Measurements from ENCODE around the gene ARFGAP1.
"Not testable (repeated sequence)": the region's sequence is repeated elsewhere in the genome, so short reads cannot be mapped to it uniquely, and the experiment has no call there.

The ARFGAP1 gene

GRCh38 chr20:63292904-63293303 is 20.3 kb downstream of the ARFGAP1 start, which contains the start of gene COL20A1:
Gene COL20A1 (plus strand): TSS chr20:63293186. CDS start chr20:63295108, 1,922 bp downstream.
- no peak for DNase-seq (ENCODE audit: low spot score)

- no peak for DNase-seq (ENCODE audit: low spot score)
These were observed 20.8 kb downstream of the ARFGAP1 start for GRCh38 chr20:63293456-63293855.

- DNase-seq (ENCODE audit: low spot score): no peak
These were observed 21.4 kb downstream of the ARFGAP1 start for GRCh38 chr20:63293871-63294535.

GRCh38 chr20:63294536-63294900 is 21.9 kb downstream of the ARFGAP1 start:
- DNase-seq (ENCODE audit: low spot score): no peak

- DNase-seq (ENCODE audit: low spot score): no peak
These were observed 22.4 kb downstream of the ARFGAP1 start for GRCh38 chr20:63295018-63295417.

GRCh38 chr20:63295422-63295821 is 22.8 kb downstream of the ARFGAP1 start:
- no peak for DNase-seq (ENCODE audit: low spot score)

- no peak for DNase-seq (ENCODE audit: low spot score)
These were observed 23.2 kb downstream of the ARFGAP1 start for GRCh38 chr20:63295846-63296245.

- no peak for DNase-seq (ENCODE audit: low spot score)
These were observed 24.1 kb downstream of the ARFGAP1 start for GRCh38 chr20:63296531-63297299.

GRCh38 chr20:63297371-63297781 is 24.8 kb downstream of the ARFGAP1 start:
- DNase-seq (ENCODE audit: low spot score): no peak

- no peak for DNase-seq (ENCODE audit: low spot score)
These were observed 25.4 kb downstream of the ARFGAP1 start for GRCh38 chr20:63297796-63298572.

- no peak for DNase-seq (ENCODE audit: low spot score)
These were observed 26.2 kb downstream of the ARFGAP1 start for GRCh38 chr20:63298731-63299312.

GRCh38 chr20:63301671-63302070 is 29.1 kb downstream of the ARFGAP1 start:
- no peak for DNase-seq (ENCODE audit: low spot score)

GRCh38 chr20:63303095-63303666 is 30.6 kb downstream of the ARFGAP1 start:
- no peak for DNase-seq (ENCODE audit: low spot score)

- DNase-seq (ENCODE audit: low spot score): no peak
These were observed 32.8 kb downstream of the ARFGAP1 start for GRCh38 chr20:63305393-63305792.

GRCh38 chr20:63305933-63306672 is 33.5 kb downstream of the ARFGAP1 start:
- DNase-seq (ENCODE audit: low spot score): not testable (repeated sequence)

- DNase-seq (ENCODE audit: low spot score): no peak
These were observed 34.3 kb downstream of the ARFGAP1 start for GRCh38 chr20:63306673-63307537.

- no peak for DNase-seq (ENCODE audit: low spot score)
These were observed 35.1 kb downstream of the ARFGAP1 start for GRCh38 chr20:63307538-63308217.

- no peak for DNase-seq (ENCODE audit: low spot score)
These were observed 35.8 kb downstream of the ARFGAP1 start for GRCh38 chr20:63308218-63308911.

All from CD4-positive, alpha-beta T cell treated with Interleukin-15 for 4 hours (primary cell).